ENCODE results near the gene KCNH3. TPM values are rescaled to one million over a fixed set of nuclear protein-coding genes. Genes with fewer than 3 reads are reported as not detected.
"Not testable (repeated sequence)": the region's sequence is repeated elsewhere in the genome, so short reads cannot be mapped to it uniquely, and the experiment has no call there.

The KCNH3 gene
- total RNA-seq, 1 experiment from 2014 or later, result 0.26 TPM

- H3K4me3 Mint-ChIP-seq, result no peak overlapping the region
- Histone ChIP-seq H3T11ph (ENCODE audit: low read length) (no peak overlapping the region), H3K79me1 (ENCODE audit: insufficient read depth, low read depth, low read length, poor library complexity, severe bottlenecking) (no peaks in the 10 kb centered on the region), H3K4ac (ENCODE audit: low read depth, low read length) (no peak overlapping the region), H4K91ac (ENCODE audit: insufficient read length, low read depth, low read length) (no peak overlapping the region), H2BK5ac (ENCODE audit: insufficient read length, low read length) (no peak overlapping the region), H3K9me3 (ENCODE audit: control insufficient read depth, low read depth, low read length) (no peaks in the 10 kb centered on the region), H3K18ac (ENCODE audit: insufficient read length, low read depth, low read length) (no peak overlapping the region), H3K23me2 (ENCODE audit: insufficient read length, low read depth, low read length, poor library complexity, severe bottlenecking) (no peaks in the 10 kb centered on the region), H3K4me2 (ENCODE audit: insufficient read depth, insufficient read length, low read length) (no peak overlapping the region), H3K56ac (ENCODE audit: insufficient read length, low read depth, low read length) (no peak overlapping the region), H3K4me1 (ENCODE audit: insufficient read depth, low read length) (no peaks in the 10 kb centered on the region), H2BK12ac (ENCODE audit: insufficient read length, low read depth, low read length) (no peak overlapping the region), H3K14ac (ENCODE audit: insufficient read depth, low read length) (no peak overlapping the region), H2AFZ (ENCODE audit: low read length) (no peak overlapping the region), H3K79me2 (ENCODE audit: insufficient read depth, low read length) (no peaks in the 10 kb centered on the region), H2AK5ac (ENCODE audit: insufficient read length, low read length) (no peak overlapping the region), H3K27ac (ENCODE audit: insufficient read length, low read depth, low read length) (no peak overlapping the region), H2BK15ac (ENCODE audit: low read depth, low read length) (no peak overlapping the region), H4K8ac (replicated peaks; ENCODE audit: insufficient read length, low read depth, low read length) (no peak overlapping the region), H4K5ac (ENCODE audit: insufficient read length, low read depth, low read length) (no peak overlapping the region), H3K27me3 (ENCODE audit: insufficient read depth, low read length) (no peaks in the 10 kb centered on the region), H3K23ac (ENCODE audit: insufficient read length, low read depth, low read length) (no peak overlapping the region), H3K9ac (ENCODE audit: extremely low read depth, insufficient read length, low read length) (no peak overlapping the region), H2BK120ac (ENCODE audit: low read depth, low read length, poor library complexity, severe bottlenecking) (no peak overlapping the region), H2BK20ac (ENCODE audit: low read depth, low read length, poor library complexity, severe bottlenecking) (no peak overlapping the region), H4K20me1 (ENCODE audit: control insufficient read depth, insufficient read depth, insufficient read length) (no peaks in the 10 kb centered on the region)
- no CpG with 5 or more reads among the region's 5 CpGs for WGBS (ENCODE audit: extremely low coverage, insufficient read length, low lambda C conversion rate)
- H3K36me3 Mint-ChIP-seq (ENCODE audit: insufficient read depth in 1 of 3, low read depth in 3 of 3), result peaks cover 0 to 6% (median 4%) of the 10 kb centered on the region in 3 experiments; a peak in 3 of 7 replicates
- H3K4me1 Mint-ChIP-seq, result peaks cover 0 to 5% of the 10 kb centered on the region in 2 experiments; a peak in 2 of 4 replicates
- DNase-seq, result no peak
- no peaks in the 10 kb centered on the region for H3K9me3 Mint-ChIP-seq
- no peak overlapping the region; a peak in 1 of 7 replicates for H3K27ac Mint-ChIP-seq
- no peak for TF ChIP-seq CTCF (conservative IDR thresholded peaks at IDR 0.05)
- H3K27me3 Mint-ChIP-seq (ENCODE audit: low read depth), result peaks cover 5% of the 10 kb centered on the region
Observed at GRCh38 chr12:49604856-49605255, 66.0 kb downstream of the KCNH3 start.

GRCh38 chr12:49605539-49605938 is 66.7 kb downstream of the KCNH3 start, which contains the start of gene FAM186B:
TSS of gene FAM186B (minus strand) at chr12:49605639. CDS start at chr12:49605477, 162 bp downstream.
- peak within 1 kb of the TSS; percentile 15 for H3K9ac ChIP-seq (ENCODE audit: extremely low read depth, insufficient read length, low read length)
- not testable (repeated sequence) for DNase-seq; H4K5ac ChIP-seq (ENCODE audit: insufficient read length, low read depth, low read length); H3K27me3 ChIP-seq (ENCODE audit: insufficient read depth, low read length); H2BK120ac ChIP-seq (ENCODE audit: low read depth, low read length, poor library complexity, severe bottlenecking); H2BK20ac ChIP-seq (ENCODE audit: low read depth, low read length, poor library complexity, severe bottlenecking); H3K14ac ChIP-seq (ENCODE audit: insufficient read depth, low read length); H3K9me3 ChIP-seq (ENCODE audit: control insufficient read depth, low read depth, low read length); H2BK5ac ChIP-seq (ENCODE audit: insufficient read length, low read length); H3K4me2 ChIP-seq (ENCODE audit: insufficient read depth, insufficient read length, low read length); H4K91ac ChIP-seq (ENCODE audit: insufficient read length, low read depth, low read length); H4K20me1 ChIP-seq (ENCODE audit: control insufficient read depth, insufficient read depth, insufficient read length); H3K23ac ChIP-seq (ENCODE audit: insufficient read length, low read depth, low read length); H2BK15ac ChIP-seq (ENCODE audit: low read depth, low read length); H2AFZ ChIP-seq (ENCODE audit: low read length); H3K56ac ChIP-seq (ENCODE audit: insufficient read length, low read depth, low read length); H2BK12ac ChIP-seq (ENCODE audit: insufficient read length, low read depth, low read length); H3K27ac ChIP-seq (ENCODE audit: insufficient read length, low read depth, low read length); H3K79me1 ChIP-seq (ENCODE audit: insufficient read depth, low read depth, low read length, poor library complexity, severe bottlenecking); H3K9me3 Mint-ChIP-seq; H3K4me1 ChIP-seq (ENCODE audit: insufficient read depth, low read length); H3K4me3 Mint-ChIP-seq; H3K18ac ChIP-seq (ENCODE audit: insufficient read length, low read depth, low read length); H3K4ac ChIP-seq (ENCODE audit: low read depth, low read length); H2AK5ac ChIP-seq (ENCODE audit: insufficient read length, low read length); H3T11ph ChIP-seq (ENCODE audit: low read length); H3K23me2 ChIP-seq (ENCODE audit: insufficient read length, low read depth, low read length, poor library complexity, severe bottlenecking); H3K79me2 ChIP-seq (ENCODE audit: insufficient read depth, low read length); H3K4me1 Mint-ChIP-seq; H4K8ac ChIP-seq (replicated peaks; ENCODE audit: insufficient read length, low read depth, low read length); H3K36me3 Mint-ChIP-seq (ENCODE audit: insufficient read depth in 1 of 3, low read depth in 3 of 3)
- Mint-ChIP-seq H3K27ac (peak within 1 kb of the TSS in 1 of 3 experiments; percentile 59; a peak in 1 of 7 replicates), H3K27me3 (ENCODE audit: low read depth) (peaks cover 10% of the 10 kb centered on the region)
- WGBS (ENCODE audit: extremely low coverage, insufficient read length, low lambda C conversion rate), result no CpG with 5 or more reads among the region's 4 CpGs

Measured in H9 (cell line).